ENCODE measurements around the gene BBOX1. TPM values are rescaled to one million over a fixed set of nuclear protein-coding genes. Genes with fewer than 3 reads are reported as not detected.

BBOX1 gene
- polyA plus RNA-seq, 3 donors, result not detected

DNA sequence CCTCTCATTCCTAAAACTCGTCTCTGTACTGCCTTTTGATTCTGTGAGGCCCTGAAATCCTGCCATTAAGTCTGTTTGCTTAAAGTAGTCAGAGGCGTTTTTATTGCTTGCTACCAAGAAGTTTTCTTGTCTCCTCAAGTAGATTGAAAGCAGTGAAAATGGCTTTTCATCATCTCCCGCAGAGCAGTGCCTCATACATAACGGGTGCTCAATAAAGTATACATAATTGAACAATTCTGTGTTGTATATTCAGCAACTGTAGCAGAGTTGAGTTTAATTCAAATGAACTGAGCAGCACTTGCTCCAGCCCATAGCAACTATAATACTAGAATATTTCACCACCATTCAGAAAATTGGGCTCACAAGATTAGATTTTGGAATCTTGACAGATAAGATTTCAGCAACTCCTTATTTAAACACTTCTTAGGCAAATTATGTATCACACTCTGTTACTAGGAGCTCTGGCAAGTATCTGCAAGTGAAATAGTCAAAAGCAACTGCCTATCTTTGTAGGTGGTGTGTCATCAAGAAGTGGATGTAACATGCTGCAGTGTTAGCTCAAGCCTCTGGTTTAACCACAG is 26.7 kb upstream of the BBOX1 start:
- Histone ChIP-seq H3K9ac (ENCODE audit: insufficient read depth, low read length, poor library complexity, severe bottlenecking) (no peak overlapping the region), H2AFZ (ENCODE audit: insufficient read depth, low read depth, low read length, poor library complexity, severe bottlenecking) (no peak overlapping the region), H3K36me3 (replicated peaks in 1 of 2; ENCODE audit: control insufficient read depth in 1 of 2, insufficient read depth in 2 of 2, low read length in 2 of 2) (no peaks in the 10 kb centered on the region), H3K27me3 (ENCODE audit: control insufficient read depth in 2 of 2, insufficient read depth in 2 of 2, low read length in 2 of 2) (no peaks in the 10 kb centered on the region), H3K4me1 (ENCODE audit: control insufficient read depth in 1 of 2, insufficient read depth in 2 of 2, low read length in 2 of 2) (no peaks in the 10 kb centered on the region), H3K79me2 (ENCODE audit: insufficient read depth, low read length) (no peaks in the 10 kb centered on the region), H4K20me1 (ENCODE audit: insufficient read depth, low read length) (no peaks in the 10 kb centered on the region), H3K9me3 (replicated peaks in 1 of 2; ENCODE audit: control insufficient read depth in 1 of 2, insufficient read depth in 1 of 2, low read length in 2 of 2) (peaks cover 4 to 5% of the 10 kb centered on the region in 2 donors), H3K27ac (ENCODE audit: low read depth in 1 of 2, low read length in 2 of 2) (no peak overlapping the region), H3K4me3 (replicated peaks in 1 of 3; ENCODE audit: low read depth in 2 of 3, low read length in 3 of 3) (no peak overlapping the region), H3K4me2 (replicated peaks; ENCODE audit: extremely low read depth, low read length, poor library complexity, severe bottlenecking) (no peak overlapping the region)
- Mint-ChIP-seq H3K36me3 (no peaks in the 10 kb centered on the region), H3K4me3 (no peak overlapping the region), H3K9me3 (peaks cover 0 to 13% (median 3%) of the 10 kb centered on the region in 7 donors), H3K27me3 (ENCODE audit: low read depth in 3 of 3) (no peaks in the 10 kb centered on the region), H3K4me1 (no peaks in the 10 kb centered on the region), H3K27ac (no peak overlapping the region)
- TF ChIP-seq, protein P1, sequence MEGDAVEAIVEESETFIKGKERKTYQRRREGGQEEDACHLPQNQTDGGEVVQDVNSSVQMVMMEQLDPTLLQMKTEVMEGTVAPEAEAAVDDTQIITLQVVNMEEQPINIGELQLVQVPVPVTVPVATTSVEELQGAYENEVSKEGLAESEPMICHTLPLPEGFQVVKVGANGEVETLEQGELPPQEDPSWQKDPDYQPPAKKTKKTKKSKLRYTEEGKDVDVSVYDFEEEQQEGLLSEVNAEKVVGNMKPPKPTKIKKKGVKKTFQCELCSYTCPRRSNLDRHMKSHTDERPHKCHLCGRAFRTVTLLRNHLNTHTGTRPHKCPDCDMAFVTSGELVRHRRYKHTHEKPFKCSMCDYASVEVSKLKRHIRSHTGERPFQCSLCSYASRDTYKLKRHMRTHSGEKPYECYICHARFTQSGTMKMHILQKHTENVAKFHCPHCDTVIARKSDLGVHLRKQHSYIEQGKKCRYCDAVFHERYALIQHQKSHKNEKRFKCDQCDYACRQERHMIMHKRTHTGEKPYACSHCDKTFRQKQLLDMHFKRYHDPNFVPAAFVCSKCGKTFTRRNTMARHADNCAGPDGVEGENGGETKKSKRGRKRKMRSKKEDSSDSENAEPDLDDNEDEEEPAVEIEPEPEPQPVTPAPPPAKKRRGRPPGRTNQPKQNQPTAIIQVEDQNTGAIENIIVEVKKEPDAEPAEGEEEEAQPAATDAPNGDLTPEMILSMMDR (IDR thresholded peaks at IDR 0.05), result no peak
- 100% methylated on average over 1 of the region's 4 CpGs for WGBS (ENCODE audit: insufficient coverage)
- intact Hi-C loops (cut with micrococcal nuclease), result no loop called here
- no peak for DNase-seq

DNA sequence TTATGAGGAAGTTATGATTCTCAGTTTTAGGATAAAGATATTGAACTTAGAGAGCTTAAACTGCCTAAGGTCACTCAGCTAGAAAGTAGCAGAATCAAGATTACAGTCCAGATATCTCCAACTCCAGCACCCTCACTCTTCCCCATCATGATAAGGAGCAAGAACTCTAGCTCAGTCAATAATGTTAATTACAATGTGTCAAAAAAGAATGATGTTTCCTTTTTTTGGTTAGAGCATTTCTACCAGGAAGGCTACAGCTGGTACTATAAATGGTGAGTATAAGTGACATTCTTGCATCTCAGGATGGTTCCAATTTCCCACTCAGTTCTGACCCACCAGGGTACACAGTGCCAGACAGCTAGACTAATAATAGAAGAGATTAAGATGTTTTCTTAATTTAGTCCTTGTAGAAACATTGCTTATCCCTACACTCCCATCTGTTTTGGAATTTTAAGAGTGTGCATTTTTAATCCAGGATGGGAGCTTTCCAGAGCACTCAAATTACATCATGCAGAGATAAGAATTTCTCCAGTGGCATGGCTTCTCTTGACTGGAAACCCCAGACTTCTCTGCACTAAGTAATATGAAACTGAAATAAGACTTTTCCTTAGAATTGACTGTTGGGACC is 21.6 kb upstream of the BBOX1 start:
- Mint-ChIP-seq H3K9me3 (peaks cover 0 to 10% (median 3%) of the 10 kb centered on the region in 7 donors), H3K4me3 (no peak overlapping the region), H3K27me3 (ENCODE audit: low read depth in 3 of 3) (no peaks in the 10 kb centered on the region), H3K4me1 (no peaks in the 10 kb centered on the region), H3K27ac (no peak overlapping the region), H3K36me3 (no peaks in the 10 kb centered on the region)
- Histone ChIP-seq H4K20me1 (ENCODE audit: insufficient read depth, low read length) (no peaks in the 10 kb centered on the region), H3K36me3 (replicated peaks in 1 of 2; ENCODE audit: control insufficient read depth in 1 of 2, insufficient read depth in 2 of 2, low read length in 2 of 2) (no peaks in the 10 kb centered on the region), H3K4me1 (ENCODE audit: control insufficient read depth in 1 of 2, insufficient read depth in 2 of 2, low read length in 2 of 2) (no peaks in the 10 kb centered on the region), H3K27ac (ENCODE audit: low read depth in 1 of 2, low read length in 2 of 2) (no peak overlapping the region), H3K9me3 (replicated peaks in 1 of 2; ENCODE audit: control insufficient read depth in 1 of 2, insufficient read depth in 1 of 2, low read length in 2 of 2) (peaks cover 0 to 4% of the 10 kb centered on the region in 2 donors), H3K79me2 (ENCODE audit: insufficient read depth, low read length) (no peaks in the 10 kb centered on the region), H3K4me2 (replicated peaks; ENCODE audit: extremely low read depth, low read length, poor library complexity, severe bottlenecking) (no peak overlapping the region), H3K9ac (ENCODE audit: insufficient read depth, low read length, poor library complexity, severe bottlenecking) (no peak overlapping the region), H3K27me3 (ENCODE audit: control insufficient read depth in 2 of 2, insufficient read depth in 2 of 2, low read length in 2 of 2) (no peaks in the 10 kb centered on the region), H3K4me3 (replicated peaks in 1 of 3; ENCODE audit: low read depth in 2 of 3, low read length in 3 of 3) (no peak overlapping the region), H2AFZ (ENCODE audit: insufficient read depth, low read depth, low read length, poor library complexity, severe bottlenecking) (no peak overlapping the region)
- TF ChIP-seq, protein P1 (IDR thresholded peaks at IDR 0.05), result no peak
- intact Hi-C loops (cut with micrococcal nuclease), result no loop called here
- DNase-seq, result no peak

Data from CD14-positive monocyte (primary cell).